22Rv1 (cell line): ENCODE measurements around the gene SNED1.
A peak's percentile ranks its signal among the peaks of the same experiment; 100 is the strongest.

Source experiments
- H3K27ac ChIP-seq: fragments of 450-650 bp; 2 replicates; pipeline ENCODE4 v1.5.1; 2017
- CTCF ChIP-seq: fragments of 450-650 bp; IDR thresholded peaks from 2 replicates; pipeline ENCODE4 v1.5.1; 2017; ENCODE audit warnings: mild to moderate bottlenecking
- ZFX ChIP-seq: fragments of 450-650 bp; IDR thresholded peaks from 2 replicates; pipeline ENCODE4 v1.6.1; 2017; ENCODE audit warnings: antibody characterized with exemption, borderline replicate concordance

Gene SNED1

DNA sequence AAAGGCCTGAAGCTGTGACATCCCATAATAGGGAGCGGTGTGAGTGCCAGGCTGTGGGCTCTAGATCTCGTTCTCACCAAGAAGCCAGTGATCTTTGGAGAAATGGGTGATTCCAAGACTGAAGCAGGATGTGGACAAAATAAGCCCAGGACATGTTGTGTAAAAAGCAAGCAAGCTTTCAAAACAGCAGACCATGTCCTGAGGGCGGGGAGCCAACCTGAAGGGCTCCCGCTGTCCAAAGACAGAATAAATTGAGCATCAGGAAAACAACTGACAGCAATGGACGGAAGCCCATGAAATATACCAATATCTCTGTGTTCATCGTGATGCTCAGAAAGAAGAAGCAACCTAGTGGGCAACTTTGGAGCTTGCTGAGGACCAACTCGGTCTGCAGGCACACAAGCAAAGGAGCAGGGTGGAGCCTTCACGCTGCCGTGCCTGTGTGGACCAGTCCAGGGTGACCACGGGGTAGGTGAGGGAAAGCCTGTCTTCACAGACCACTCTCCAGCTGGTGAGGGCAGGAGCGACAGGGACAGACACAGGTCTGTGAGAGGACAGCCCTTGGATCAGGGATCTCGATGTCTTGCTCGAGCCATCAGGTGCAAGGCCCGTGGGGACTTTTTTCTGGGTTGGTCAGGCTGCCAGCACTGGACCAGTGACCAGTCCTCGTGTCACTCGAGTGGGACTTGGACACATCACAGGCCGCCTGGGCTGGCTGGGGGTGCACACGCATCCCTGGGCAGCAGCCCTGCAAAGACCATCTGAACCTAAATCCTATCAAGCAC lies 82.2 kb downstream of the SNED1 start:
- H3K27ac ChIP-seq, result peak overlapping the region; percentile 100
- TF ChIP-seq ZFX (no peak), CTCF (no peak)

DNA sequence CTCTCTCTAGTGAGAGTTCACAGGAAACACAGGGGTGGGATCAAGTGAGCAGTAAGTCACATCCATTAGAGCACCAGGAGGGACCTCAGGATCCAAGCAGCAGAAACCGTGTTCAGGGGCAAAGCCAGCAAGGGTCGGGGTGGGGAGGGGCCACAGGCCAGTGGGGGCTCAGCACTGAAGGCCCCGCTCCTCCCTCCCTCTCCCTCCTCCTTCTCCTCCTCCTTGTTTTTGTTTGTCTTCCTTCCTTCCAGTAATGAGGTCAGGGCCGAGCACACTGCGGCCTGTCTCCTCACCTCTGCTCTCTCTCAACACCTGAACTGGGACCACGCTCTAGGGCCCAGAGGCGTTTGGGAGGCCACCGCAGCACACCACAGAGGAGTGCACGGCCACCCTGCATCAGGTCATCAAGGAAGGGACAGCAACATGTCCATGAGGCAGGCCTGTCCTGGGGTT lies 82.8 kb downstream of the SNED1 start:
- no peak for TF ChIP-seq CTCF
- TF ChIP-seq ZFX, result no peak
- peak overlapping the region; percentile 100 for H3K27ac ChIP-seq

- TF ChIP-seq ZFX, result no peak
- TF ChIP-seq CTCF, result no peak
- peak overlapping the region; percentile 100 for H3K27ac ChIP-seq
Observed at GRCh38 chr2:241081643-241082340, 83.4 kb downstream of the SNED1 start.

- TF ChIP-seq ZFX (no peak), CTCF (no peak)
- peak overlapping the region; percentile 100 for H3K27ac ChIP-seq
Observed at GRCh38 chr2:241082341-241083090, 84.1 kb downstream of the SNED1 start.

GRCh38 chr2:241083091-241083415 lies 84.6 kb downstream of the SNED1 start:
- no peak for TF ChIP-seq ZFX
- no peak for TF ChIP-seq CTCF
- peak overlapping the region; percentile 100 for H3K27ac ChIP-seq

GRCh38 chr2:241084856-241085444 lies 86.5 kb downstream of the SNED1 start:
- TF ChIP-seq CTCF (no peak), ZFX (no peak)
- H3K27ac ChIP-seq, result peak overlapping the region; percentile 100
